CD4-positive, CD25-positive, alpha-beta regulatory T cell (primary cell): Measurements from ENCODE around the gene MED15. TPM values are rescaled to one million over a fixed set of nuclear protein-coding genes. Genes with fewer than 3 reads are reported as not detected.

Source experiments
- ATAC-seq, 2 donors: fragments of 150-1000 bp; cut with Tn5 transposase; one replicate each; pipeline ENCODE4 v1.10.0; 2021; ENCODE audit warnings: low read depth in 2 of 2, moderate number of reproducible peaks in 2 of 2, moderate library complexity in 1 of 2
- DNase-seq, 3 donors: peaks; one replicate each; pipeline versions ENCODE4 v3.0.0 to v3.0.0-alpha.2; 2012 to 2022; ENCODE audit warnings: mixed read lengths in 1 of 3
- H3K27ac ChIP-seq: one replicate; pipeline ENCODE4 v1.7.0; 2013; ENCODE audit warnings: mild to moderate bottlenecking, low read length; ENCODE audit not compliant: insufficient read depth, poor library complexity, severe bottlenecking
- H3K27me3 ChIP-seq: one replicate; pipeline ENCODE4 v1.7.0; 2013; ENCODE audit warnings: low read length; ENCODE audit not compliant: control insufficient read depth, insufficient read depth
- H3K36me3 ChIP-seq: one replicate; pipeline ENCODE4 v1.7.0; 2013; ENCODE audit warnings: mild to moderate bottlenecking, low read length, moderate library complexity; ENCODE audit not compliant: control insufficient read depth, insufficient read depth
- H3K4me1 ChIP-seq: 2 replicates; pipeline ENCODE4 v1.7.0; 2013; ENCODE audit warnings: mild to moderate bottlenecking, low read length; ENCODE audit not compliant: insufficient read depth, control insufficient read depth, poor library complexity, severe bottlenecking
- H3K4me3 ChIP-seq: one replicate; pipeline ENCODE4 v1.7.0; 2013; ENCODE audit warnings: low read depth, mild to moderate bottlenecking, low read length, moderate library complexity
- H3K9me3 ChIP-seq, 2 experiments: 1 replicate in 1 of 2; 2 replicates in 1 of 2; pipeline ENCODE4 v1.7.0; 2013; ENCODE audit warnings: low read length in 2 of 2, mild to moderate bottlenecking in 1 of 2, moderate library complexity in 1 of 2; ENCODE audit not compliant: control insufficient read depth in 2 of 2
- H3K27ac Mint-ChIP-seq, 3 donors: one replicate each; pipeline ENCODE4 v1.8.0; 2020 to 2022; ENCODE audit warnings: mild to moderate bottlenecking in 3 of 3, mixed read lengths in 3 of 3, moderate library complexity in 2 of 3
- H3K27me3 Mint-ChIP-seq: one replicate; pipeline ENCODE4 v1.8.0; 2022; ENCODE audit warnings: mild to moderate bottlenecking, mixed read lengths
- H3K36me3 Mint-ChIP-seq: one replicate; pipeline ENCODE4 v1.8.0; 2020; ENCODE audit warnings: mixed read lengths
- H3K4me1 Mint-ChIP-seq, 4 donors: one replicate each; pipeline ENCODE4 v1.8.0; 2020 to 2022; ENCODE audit warnings: mixed read lengths in 4 of 4, mild to moderate bottlenecking in 1 of 4
- H3K4me3 Mint-ChIP-seq, 4 donors: one replicate each; pipeline ENCODE4 v1.8.0; 2020 to 2022; ENCODE audit warnings: mild to moderate bottlenecking in 4 of 4, mixed read lengths in 4 of 4, moderate library complexity in 3 of 4
- H3K9me3 Mint-ChIP-seq, 7 donors: one replicate each; pipeline ENCODE4 v1.8.0; 2020 to 2022; ENCODE audit warnings: mixed read lengths in 7 of 7, mild to moderate bottlenecking in 3 of 7, moderate library complexity in 2 of 7
- polyA plus RNA-seq, 4 donors: library from polyadenylated mRNA; unstranded; fragments of 300-500 nt; fragmentation: Illumina TruSeq; gene quantifications; one replicate each; pipeline ENCODE4 v1.2.3, GENCODE V29; 2021
- total RNA-seq: library from RNA; stranded (reverse); gene quantifications from one replicate; pipeline ENCODE4 v1.2.3, GENCODE V29; 2022

MED15 gene
- total and polyA plus RNA-seq, 5 donors from 2014 or later: 35.1 to 397 (median 41.6) TPM

DNA sequence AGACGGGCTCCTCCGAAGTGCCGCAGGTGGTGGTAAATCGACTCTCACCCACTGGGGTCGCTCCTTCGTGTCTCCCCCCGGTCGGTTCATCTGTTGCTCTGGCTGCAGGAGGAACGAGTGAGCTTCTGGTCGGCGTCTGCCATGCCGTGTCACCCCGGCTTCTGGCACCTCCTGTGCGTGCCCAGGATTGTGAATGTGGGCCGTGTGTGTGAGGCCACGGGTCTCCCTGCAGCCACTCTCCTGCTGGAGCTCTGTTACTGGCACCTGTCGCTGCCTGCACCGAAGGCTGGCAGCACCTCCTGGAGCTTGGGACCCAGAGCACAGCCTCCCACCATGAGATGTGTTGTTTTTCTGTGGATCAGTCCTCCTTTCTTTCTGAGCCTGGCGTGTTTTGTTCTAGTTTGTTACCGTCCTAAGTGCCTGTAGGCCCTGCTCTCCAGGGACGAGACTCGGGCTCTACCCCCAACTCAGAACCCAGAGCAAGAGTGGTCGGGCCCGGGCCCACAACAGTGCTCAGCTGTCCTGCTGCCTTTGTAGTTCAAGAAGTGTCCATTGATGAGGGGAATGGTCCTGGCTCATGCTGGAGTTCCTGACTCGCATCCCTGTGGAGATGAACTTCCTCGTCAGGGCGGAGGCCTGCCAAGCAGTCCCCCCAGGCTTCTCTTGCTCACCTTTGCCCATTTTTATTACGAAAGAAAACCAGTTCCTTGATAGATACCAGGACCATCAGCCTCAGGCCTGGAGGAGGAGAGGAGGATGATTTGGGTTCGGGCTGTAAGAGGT lies 66.6 kb downstream of the MED15 start:
- no peak overlapping the region for H3K27ac ChIP-seq
- no peaks in the 10 kb centered on the region for H3K27me3 Mint-ChIP-seq
- ATAC-seq: no peak
- H3K36me3 ChIP-seq: peaks cover 78% of the 10 kb centered on the region
- H3K27ac Mint-ChIP-seq: peak overlapping the region in 2 of 3 donors; percentile 56 to 67
- no peaks in the 10 kb centered on the region for H3K9me3 Mint-ChIP-seq
- H3K4me3 Mint-ChIP-seq: peak overlapping the region in 1 of 4 donors; percentile 43
- DNase-seq: no peak
- H3K36me3 Mint-ChIP-seq: peaks cover 38% of the 10 kb centered on the region
- peaks cover 46% of the 10 kb centered on the region for H3K4me1 ChIP-seq
- H3K27me3 ChIP-seq: no peaks in the 10 kb centered on the region
- no peaks in the 10 kb centered on the region for H3K9me3 ChIP-seq
- no peak overlapping the region for H3K4me3 ChIP-seq
- H3K4me1 Mint-ChIP-seq: peaks cover 6 to 89% (median 34%) of the 10 kb centered on the region in 4 donors

DNA sequence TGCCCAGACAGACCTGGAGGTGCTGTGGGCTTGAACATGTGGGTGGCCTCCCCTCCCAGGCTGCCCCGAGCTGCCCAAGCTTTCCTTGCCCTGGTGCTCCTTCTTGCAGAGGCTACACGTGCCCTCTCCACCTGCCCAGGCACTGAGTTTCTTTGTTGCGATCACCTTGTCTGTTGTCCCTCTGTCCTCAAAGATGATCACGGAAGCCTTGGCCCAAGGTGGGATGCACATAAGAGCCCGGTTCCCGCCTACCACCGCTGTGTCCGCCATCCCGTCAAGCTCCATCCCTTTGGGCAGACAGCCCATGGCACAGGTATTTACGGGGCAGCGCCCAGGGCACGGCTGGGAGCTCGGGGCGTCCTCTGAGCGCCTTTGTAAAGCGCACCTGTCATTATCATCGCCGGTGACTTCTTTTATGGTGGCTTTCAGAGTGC lies 67.5 kb downstream of the MED15 start:
- Histone ChIP-seq H3K4me3 (no peak overlapping the region), H3K27me3 (no peaks in the 10 kb centered on the region), H3K27ac (no peak overlapping the region), H3K36me3 (peaks cover 87% of the 10 kb centered on the region), H3K9me3 (no peaks in the 10 kb centered on the region), H3K4me1 (peaks cover 37% of the 10 kb centered on the region)
- Mint-ChIP-seq H3K4me3 (no peak overlapping the region), H3K36me3 (peaks cover 36% of the 10 kb centered on the region), H3K4me1 (peaks cover 0 to 87% (median 28%) of the 10 kb centered on the region in 4 donors), H3K27me3 (no peaks in the 10 kb centered on the region), H3K27ac (peak overlapping the region in 2 of 3 donors; percentile 56 to 69), H3K9me3 (no peaks in the 10 kb centered on the region)
- no peak for DNase-seq
- no peak for ATAC-seq

- Histone ChIP-seq H3K4me3 (no peak overlapping the region), H3K27me3 (no peaks in the 10 kb centered on the region), H3K4me1 (peaks cover 27% of the 10 kb centered on the region), H3K36me3 (peaks cover 96% of the 10 kb centered on the region), H3K27ac (no peak overlapping the region), H3K9me3 (no peaks in the 10 kb centered on the region)
- Mint-ChIP-seq H3K36me3 (peaks cover 36% of the 10 kb centered on the region), H3K27ac (peak overlapping the region in 2 of 3 donors; percentile 81 to 90), H3K4me3 (peak overlapping the region in 1 of 4 donors; percentile 68), H3K9me3 (no peaks in the 10 kb centered on the region), H3K27me3 (no peaks in the 10 kb centered on the region), H3K4me1 (peaks cover 0 to 87% (median 28%) of the 10 kb centered on the region in 4 donors)
- no peak for DNase-seq
- ATAC-seq: no peak
Measured at GRCh38 chr22:20575724-20576444, 68.5 kb downstream of the MED15 start.

- Mint-ChIP-seq H3K27me3 (no peaks in the 10 kb centered on the region), H3K4me3 (peak overlapping the region in 1 of 4 donors; percentile 68), H3K4me1 (peaks cover 0 to 86% (median 24%) of the 10 kb centered on the region in 4 donors), H3K36me3 (peaks cover 33% of the 10 kb centered on the region), H3K27ac (peak overlapping the region in 2 of 3 donors; percentile 81 to 90), H3K9me3 (no peaks in the 10 kb centered on the region)
- Histone ChIP-seq H3K27ac (peak overlapping the region; percentile 43), H3K4me3 (no peak overlapping the region), H3K27me3 (no peaks in the 10 kb centered on the region), H3K36me3 (peaks cover 92% of the 10 kb centered on the region), H3K9me3 (no peaks in the 10 kb centered on the region), H3K4me1 (peaks cover 22% of the 10 kb centered on the region)
- no peak for ATAC-seq
- no peak for DNase-seq
Measured at GRCh38 chr22:20576445-20576816, 69.0 kb downstream of the MED15 start.

DNA sequence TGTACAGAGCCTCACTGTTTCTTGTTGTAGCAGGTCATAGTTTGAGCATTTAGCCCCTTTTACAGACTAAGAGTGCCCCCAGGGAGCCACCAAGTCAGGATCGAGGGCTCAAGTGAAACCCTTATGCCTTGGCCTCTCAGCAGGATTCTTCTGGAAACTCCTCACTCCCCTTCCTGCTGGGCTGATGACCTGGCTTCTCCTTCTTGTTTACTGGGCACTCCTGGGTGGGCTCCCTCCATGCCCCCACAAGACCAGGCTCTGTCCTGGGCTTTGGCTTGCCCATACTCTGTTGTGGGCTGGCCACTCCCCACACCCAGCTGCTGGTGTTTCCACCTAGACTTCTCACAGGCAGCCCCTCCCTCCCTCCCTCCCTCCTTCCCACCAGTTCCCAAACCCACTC lies 69.6 kb downstream of the MED15 start:
- H3K4me3 ChIP-seq: no peak overlapping the region
- peaks cover 15% of the 10 kb centered on the region for H3K4me1 ChIP-seq
- no peaks in the 10 kb centered on the region for H3K27me3 Mint-ChIP-seq
- no peaks in the 10 kb centered on the region for H3K27me3 ChIP-seq
- H3K36me3 ChIP-seq: peaks cover 92% of the 10 kb centered on the region
- H3K9me3 Mint-ChIP-seq: no peaks in the 10 kb centered on the region
- H3K4me1 Mint-ChIP-seq: peaks cover 0 to 80% (median 20%) of the 10 kb centered on the region in 4 donors
- H3K27ac ChIP-seq: peak overlapping the region; percentile 43
- no peak for ATAC-seq
- no peak for DNase-seq
- peaks cover 33% of the 10 kb centered on the region for H3K36me3 Mint-ChIP-seq
- H3K9me3 ChIP-seq: no peaks in the 10 kb centered on the region
- peak overlapping the region in 2 of 3 donors; percentile 76 to 90 for H3K27ac Mint-ChIP-seq
- H3K4me3 Mint-ChIP-seq: no peak overlapping the region

DNA sequence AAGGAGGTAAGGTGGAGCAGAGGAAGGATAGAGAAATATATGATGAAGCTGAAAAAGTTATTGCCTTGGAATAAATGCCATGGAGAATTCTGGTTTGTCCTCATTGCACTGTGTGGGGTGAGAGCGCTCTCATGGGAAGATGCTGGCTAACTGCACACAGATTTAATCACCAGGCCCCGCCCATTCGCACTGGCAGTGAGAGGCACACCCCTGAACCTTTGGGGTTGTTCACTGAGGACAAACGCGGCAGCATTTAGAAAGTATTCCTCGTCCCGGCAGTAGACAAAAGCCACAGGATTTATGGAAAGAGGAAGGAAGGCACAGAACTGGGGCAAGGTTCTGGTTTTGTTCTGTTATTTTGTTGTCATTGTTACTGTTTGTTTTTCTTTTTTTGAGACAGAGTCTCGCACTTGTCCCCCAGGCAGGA lies 70.2 kb downstream of the MED15 start:
- Mint-ChIP-seq H3K27ac (peak overlapping the region; percentile 76 to 90 (median 83)), H3K9me3 (no peaks in the 10 kb centered on the region), H3K4me3 (no peak overlapping the region), H3K4me1 (peaks cover 0 to 75% (median 18%) of the 10 kb centered on the region in 4 donors), H3K36me3 (peaks cover 33% of the 10 kb centered on the region), H3K27me3 (no peaks in the 10 kb centered on the region)
- DNase-seq (no peak), ATAC-seq (no peak)
- Histone ChIP-seq H3K27me3 (no peaks in the 10 kb centered on the region), H3K4me3 (no peak overlapping the region), H3K9me3 (no peaks in the 10 kb centered on the region), H3K36me3 (peaks cover 90% of the 10 kb centered on the region), H3K27ac (no peak overlapping the region), H3K4me1 (peaks cover 11% of the 10 kb centered on the region)

- H3K4me1 Mint-ChIP-seq: peaks cover 0 to 70% (median 17%) of the 10 kb centered on the region in 4 donors
- H3K4me3 Mint-ChIP-seq: no peak overlapping the region
- H3K27me3 Mint-ChIP-seq: no peaks in the 10 kb centered on the region
- Histone ChIP-seq H3K27me3 (no peaks in the 10 kb centered on the region), H3K9me3 (no peaks in the 10 kb centered on the region), H3K4me1 (peaks cover 11% of the 10 kb centered on the region), H3K36me3 (peaks cover 89% of the 10 kb centered on the region), H3K4me3 (no peak overlapping the region), H3K27ac (no peak overlapping the region)
- H3K36me3 Mint-ChIP-seq: peaks cover 31% of the 10 kb centered on the region
- H3K27ac Mint-ChIP-seq: peak overlapping the region; percentile 83 to 90 (median 88)
- ATAC-seq (no peak), DNase-seq (no peak)
- H3K9me3 Mint-ChIP-seq: no peaks in the 10 kb centered on the region
Measured at GRCh38 chr22:20578192-20578591, 70.8 kb downstream of the MED15 start.
